Liver (tissue), 3 donors: ENCODE results near the gene COX20.

Experiments
- CTCF ChIP-seq: fragments of 150-350 bp; IDR thresholded peaks from 2 replicates; pipeline ENCODE4 v1.5.1; 2017; ENCODE audit warnings: improper control_type of control experiment, low read depth, low read length; ENCODE audit not compliant: missing input control
- EGR1 ChIP-seq, 2 donors: IDR thresholded peaks; 2 replicates each; pipeline ENCODE4 v1.6.1; 2016 to 2018; ENCODE audit warnings: antibody characterized with exemption in 2 of 2, low read depth in 2 of 2
- GABPA ChIP-seq, 2 donors: IDR thresholded peaks in 1 of 2; conservative IDR thresholded peaks in 1 of 2; 2 replicates each; pipeline ENCODE4 v1.6.1; 2016; ENCODE audit warnings: antibody characterized with exemption in 2 of 2, mild to moderate bottlenecking in 1 of 2, moderate library complexity in 1 of 2
- JUND ChIP-seq, 2 donors: IDR thresholded peaks; 2 replicates each; pipeline ENCODE4 v1.6.1; 2016; ENCODE audit warnings: antibody characterized with exemption in 2 of 2
- donor health status: healthy.
- donor health status: healthy.

- TF ChIP-seq CTCF: no peak
- no peak for TF ChIP-seq JUND (IDR thresholded peaks at IDR 0.05)
- TF ChIP-seq EGR1 (IDR thresholded peaks at IDR 0.05; ENCODE audit: low read depth in 2 of 2): no peak
- no peak for TF ChIP-seq GABPA (IDR thresholded peaks at IDR 0.05 in 1 of 2, conservative IDR thresholded peaks at IDR 0.05 in 1 of 2)
These were observed 9.0 kb downstream of the COX20 start for GRCh38 chr1:244844155-244845121.
